ENCODE results near the gene PTDSS2.
A peak's percentile ranks its signal among the peaks of the same experiment; 100 is the strongest.

Gene PTDSS2

GRCh38 chr11:471468-472145 is 21.5 kb downstream of the PTDSS2 start:
- DNase-seq, result no peak

GRCh38 chr11:472272-472671 is 22.2 kb downstream of the PTDSS2 start:
- no peak for DNase-seq

DNA sequence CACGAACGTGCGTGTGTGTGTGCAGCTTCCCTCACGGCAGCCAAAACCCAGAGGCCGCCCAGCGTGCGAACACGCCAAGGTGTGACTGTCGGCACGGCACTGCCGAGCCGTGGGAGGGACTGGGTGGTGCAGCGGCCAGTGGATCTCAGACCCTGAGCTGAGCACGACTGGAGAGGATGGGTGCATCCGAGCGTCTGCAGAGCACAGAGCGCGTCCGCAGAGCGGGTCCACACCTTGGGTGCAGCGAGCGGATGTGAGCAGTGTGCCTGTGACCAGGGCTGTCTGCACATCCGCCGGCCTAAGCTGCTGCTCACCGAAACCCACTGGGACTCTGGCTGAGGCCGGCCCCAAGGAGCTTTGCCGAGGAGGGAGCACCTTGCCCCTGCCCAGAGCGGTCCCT is 22.7 kb downstream of the PTDSS2 start:
- no peak for DNase-seq

DNA sequence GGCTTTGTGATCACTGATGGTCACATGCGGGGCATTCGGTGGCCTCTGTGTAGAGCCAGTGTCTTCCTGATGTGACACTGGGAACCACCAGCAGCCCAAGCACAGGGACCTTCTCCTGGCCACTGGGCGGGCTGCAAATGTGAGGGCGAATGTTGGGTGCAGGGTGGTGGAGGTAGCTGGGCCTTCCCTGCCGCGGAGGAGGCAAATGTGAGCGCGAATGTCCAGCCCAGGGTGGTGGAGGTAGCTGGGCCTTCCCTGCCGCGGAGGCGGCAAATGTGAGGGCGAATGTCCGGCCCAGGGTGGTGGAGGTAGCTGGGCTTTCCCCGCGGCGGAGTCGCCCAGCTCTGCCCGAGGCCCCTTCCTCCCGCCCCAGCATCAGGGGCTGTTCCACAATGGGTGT is 23.3 kb downstream of the PTDSS2 start:
- no peak for DNase-seq

GRCh38 chr11:473962-474785 is 24.1 kb downstream of the PTDSS2 start:
- no peak for DNase-seq

- no peak for DNase-seq
Observed at GRCh38 chr11:474914-475506, 24.9 kb downstream of the PTDSS2 start.

DNA sequence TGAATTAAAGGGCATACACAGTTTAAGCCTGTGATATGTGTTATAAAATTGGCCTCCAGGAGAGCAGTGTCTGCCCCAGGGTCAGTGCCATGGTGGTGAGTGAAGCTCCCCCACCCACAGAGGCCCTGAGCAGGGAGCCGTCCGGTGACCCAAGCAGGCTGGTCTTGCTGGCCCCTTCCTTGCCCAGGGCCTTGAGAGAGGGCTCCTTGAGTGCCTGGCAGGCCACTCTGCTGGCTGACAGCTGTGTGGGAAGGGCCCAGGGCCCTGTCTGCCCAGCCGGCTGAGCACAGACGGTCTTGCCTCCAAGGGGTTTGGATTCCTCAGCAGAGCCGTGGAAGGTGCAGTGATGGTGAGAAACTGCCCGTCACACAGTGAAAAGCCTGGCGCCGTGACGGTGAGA is 25.9 kb downstream of the PTDSS2 start:
- DNase-seq, result no peak

- peak in 1 of 14 donors; percentile 11 for DNase-seq
Observed at GRCh38 chr11:476416-476815, 26.3 kb downstream of the PTDSS2 start.

DNA sequence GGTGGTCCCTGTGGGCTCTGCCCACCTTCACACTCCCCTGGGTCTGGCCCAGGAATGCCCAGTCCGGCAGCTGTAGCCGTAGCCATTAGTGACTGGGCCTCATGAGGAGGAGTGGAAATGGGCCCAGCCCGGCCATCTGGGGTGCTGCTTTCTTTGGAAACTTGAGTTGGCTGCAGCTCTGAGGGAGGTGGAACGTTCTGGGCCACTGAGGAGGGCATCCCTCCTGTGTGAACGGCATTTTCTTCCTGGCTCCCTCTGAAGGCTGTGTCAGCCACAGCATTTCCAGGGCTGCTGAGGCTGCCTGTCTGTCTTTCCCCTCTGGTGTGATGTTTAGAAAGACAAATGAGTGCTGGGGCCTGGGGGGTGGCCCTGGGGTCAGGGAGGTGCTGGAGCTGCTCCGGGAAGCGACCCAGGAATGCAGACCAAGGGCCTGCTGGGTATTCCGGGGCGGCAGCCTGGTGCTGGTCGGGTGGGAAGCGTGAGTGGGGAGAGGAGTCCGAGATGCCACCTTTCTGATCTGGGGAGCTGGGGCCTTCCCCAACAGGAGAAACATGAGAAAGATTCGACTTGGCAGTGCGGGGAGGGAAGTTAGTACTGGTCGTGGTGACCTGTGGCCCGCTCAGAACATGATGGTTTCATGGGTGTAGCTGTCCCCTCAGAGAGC is 27.1 kb downstream of the PTDSS2 start:
- DNase-seq, result peak in 2 of 14 donors; percentile 13 to 80

DNA sequence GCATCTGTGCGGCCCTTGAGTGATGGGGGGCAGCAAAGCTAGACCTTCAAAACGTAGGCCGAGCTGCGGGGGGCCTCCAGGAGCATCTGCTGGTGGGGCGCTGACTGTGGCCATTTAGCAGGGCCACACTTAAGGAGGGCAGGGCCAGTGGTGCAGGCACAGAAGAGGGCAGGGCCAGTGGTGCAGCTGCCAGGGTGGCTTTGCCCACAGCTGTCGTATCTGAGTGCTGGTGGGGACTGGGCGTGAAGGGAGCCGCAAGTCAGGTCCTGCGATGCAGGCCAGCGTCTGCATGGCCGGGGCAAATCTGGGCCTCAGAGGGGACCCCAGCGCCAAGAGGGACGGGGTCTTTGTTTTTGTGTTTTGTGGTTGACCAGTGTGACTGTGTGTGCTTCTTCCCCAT is 29.2 kb downstream of the PTDSS2 start:
- DNase-seq, result no peak

DNA sequence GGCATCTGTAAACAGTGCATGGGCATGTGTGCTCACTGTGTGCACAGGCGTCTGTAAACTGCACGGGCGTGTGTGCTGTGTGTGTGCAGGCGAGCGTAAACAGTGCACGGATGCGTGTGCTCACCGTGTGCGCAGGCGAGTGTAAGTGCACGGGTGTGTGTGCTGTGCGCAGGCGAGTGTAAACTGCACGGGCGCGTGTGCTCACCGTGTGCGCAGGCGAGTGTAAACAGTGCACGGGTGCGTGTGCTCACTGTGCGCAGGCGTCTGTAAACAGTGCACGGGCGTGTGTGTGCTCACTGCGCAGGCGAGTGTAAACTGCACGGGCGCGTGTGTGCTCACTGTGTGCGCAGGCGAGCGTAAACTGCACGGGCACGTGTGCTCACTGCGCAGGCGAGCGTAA is 34.5 kb downstream of the PTDSS2 start:
- no peak for DNase-seq

DNA sequence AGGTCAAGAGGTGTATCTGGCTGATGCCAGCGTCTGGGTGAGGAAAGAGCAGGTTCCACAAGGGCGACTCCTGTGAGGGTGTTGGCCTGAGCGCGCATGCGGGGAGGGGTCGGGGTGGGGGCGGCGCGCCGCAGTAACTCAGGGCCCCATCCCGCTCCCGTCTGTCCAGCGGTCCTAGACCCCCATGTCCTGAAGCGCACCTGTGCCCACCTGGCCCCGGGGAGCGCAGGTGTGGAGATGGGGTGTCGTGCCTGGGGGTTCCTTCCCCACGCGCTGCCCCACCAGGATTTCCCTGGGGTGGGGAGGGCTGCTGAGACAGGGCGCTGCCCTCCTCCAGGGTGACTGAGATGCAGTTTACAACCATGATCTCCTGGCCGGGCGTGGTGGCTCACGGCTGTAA is 36.1 kb downstream of the PTDSS2 start:
- no peak for DNase-seq

- DNase-seq, result no peak
Observed at GRCh38 chr11:487571-488021, 37.5 kb downstream of the PTDSS2 start.

DNA sequence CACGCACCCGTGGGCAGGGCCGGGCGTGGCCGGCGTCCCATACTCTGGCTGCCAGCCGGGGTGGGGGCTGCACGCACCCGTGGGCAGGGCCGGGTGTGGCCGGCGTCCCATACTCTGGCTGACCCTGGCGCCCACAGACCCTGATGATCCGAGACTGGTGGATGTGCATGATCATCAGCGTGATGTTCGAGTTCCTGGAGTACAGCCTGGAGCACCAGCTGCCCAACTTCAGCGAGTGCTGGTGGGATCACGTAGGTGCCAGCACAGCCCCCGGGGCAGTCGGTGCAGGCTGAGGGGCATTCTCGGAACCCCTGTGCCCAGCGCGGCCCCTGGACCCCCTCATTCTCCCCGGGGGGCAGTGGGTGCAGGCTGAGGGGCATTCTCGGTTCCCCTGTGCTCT is 38.0 kb downstream of the PTDSS2 start:
- no peak for DNase-seq

DNA sequence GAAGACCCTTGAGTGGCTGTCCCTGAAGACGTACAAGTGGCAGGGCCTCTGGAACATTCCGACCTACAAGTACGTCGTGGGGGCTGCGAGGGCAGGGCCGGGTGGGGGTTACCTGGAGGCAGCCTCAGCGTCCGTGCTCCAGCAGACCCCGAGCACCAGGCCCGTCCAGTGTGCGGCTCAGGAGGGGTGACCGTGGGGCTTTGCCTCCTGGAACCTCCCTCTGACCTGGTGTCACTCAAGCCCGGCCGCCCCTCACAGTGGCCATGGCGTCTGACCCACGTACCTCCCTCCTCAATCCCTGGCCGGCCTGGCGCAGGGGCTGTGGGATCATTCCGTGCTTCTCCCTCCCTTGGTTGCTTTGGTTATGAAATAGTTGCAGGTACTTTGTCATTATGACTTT is 38.5 kb downstream of the PTDSS2 start:
- no peak for DNase-seq

DNA sequence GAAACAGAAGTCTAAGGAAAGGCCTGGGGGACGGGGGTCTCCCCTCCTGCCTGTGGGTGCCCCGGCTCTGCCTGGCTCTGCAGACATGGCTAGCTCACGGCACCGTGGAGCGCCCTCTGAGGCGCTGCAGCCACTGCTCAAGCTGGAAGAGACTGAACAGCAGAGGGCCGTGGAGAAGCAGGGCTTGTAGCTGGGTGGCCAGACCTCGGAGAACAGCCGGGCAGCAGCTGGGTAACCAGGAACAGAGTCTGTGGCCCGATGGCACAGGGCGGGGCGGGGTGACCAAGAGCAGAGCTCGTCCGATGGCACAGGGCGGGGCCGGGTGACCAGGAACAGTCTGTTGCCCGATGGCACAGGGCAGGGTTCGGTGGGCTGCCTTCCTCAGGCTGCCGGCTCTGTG is 38.9 kb downstream of the PTDSS2 start:
- DNase-seq, result no peak

DNA sequence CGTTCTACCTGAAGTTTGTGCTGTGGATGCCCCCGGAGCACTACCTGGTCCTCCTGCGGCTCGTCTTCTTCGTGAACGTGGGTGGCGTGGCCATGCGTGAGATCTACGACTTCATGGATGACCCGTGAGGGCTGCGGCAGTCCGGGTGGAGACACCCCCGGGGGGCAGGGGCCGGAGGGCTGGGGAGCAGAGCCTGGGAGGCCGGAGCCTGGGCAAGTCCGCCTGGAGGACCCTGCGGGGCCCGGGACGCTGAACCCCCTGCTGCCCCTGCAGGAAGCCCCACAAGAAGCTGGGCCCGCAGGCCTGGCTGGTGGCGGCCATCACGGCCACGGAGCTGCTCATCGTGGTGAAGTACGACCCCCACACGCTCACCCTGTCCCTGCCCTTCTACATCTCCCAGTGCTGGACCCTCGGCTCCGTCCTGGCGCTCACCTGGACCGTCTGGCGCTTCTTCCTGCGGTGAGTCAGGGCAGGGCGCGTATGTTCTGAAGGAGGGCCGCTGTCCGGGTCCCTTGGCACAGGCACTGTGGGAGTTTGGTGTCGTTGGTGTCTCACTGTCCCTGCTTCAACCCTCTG is 39.6 kb downstream of the PTDSS2 start:
- DNase-seq, result no peak

DNA sequence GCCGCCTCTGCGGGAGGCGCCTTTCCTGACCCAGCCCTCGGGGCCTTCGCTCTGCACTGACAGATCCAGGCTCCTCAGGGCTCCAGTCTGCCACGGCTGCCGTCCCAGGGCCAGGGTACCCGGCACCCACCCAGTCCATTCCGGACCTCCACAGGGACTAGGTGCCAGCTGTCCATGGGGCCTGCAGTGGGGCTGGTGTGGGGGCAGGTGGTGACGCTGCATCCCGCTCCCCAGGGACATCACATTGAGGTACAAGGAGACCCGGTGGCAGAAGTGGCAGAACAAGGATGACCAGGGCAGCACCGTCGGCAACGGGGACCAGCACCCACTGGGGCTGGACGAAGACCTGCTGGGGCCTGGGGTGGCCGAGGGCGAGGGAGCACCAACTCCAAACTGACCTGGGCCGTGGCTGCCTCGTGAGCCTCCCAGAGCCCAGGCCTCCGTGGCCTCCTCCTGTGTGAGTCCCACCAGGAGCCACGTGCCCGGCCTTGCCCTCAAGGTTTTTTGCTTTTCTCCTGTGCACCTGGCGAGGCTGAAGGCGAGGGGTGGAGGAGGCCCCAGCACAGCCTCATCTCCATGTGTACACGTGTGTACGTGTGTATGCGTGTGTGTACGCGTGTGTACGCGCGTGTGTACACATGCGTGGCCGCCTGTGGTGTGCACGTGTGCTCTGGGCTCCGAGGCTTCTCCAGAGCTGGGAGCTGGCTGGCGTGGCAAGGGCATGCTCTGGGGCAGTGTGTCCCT is 40.3 kb downstream of the PTDSS2 start:
- DNase-seq, result no peak

DNA sequence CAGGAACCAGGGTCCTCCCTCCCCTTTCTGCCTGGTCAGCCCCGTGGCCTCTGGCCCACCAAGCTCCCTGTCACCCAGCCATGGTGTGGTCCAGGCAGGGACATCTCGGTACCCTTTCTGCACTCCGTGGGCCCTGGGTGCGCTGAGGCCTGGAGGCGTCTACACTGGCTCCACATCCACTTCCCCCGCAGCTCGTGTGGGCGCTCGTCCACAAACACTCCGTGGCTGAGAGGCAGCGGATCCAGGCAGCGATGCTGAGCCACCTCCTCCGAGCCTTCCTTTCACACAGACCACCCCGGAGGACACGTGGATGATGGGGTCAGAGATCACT is 40.8 kb downstream of the PTDSS2 start:
- no peak for DNase-seq

GRCh38 chr11:491358-491757 is 41.3 kb downstream of the PTDSS2 start:
- no peak for DNase-seq

GRCh38 chr11:492427-493226 is 42.5 kb downstream of the PTDSS2 start:
- DNase-seq, result peak in 1 of 14 donors; percentile 48
